ENCODE data around the gene E2F8. TPM values are rescaled to one million over a fixed set of nuclear protein-coding genes. Genes with fewer than 3 reads are reported as not detected.

Gene E2F8
- polyA plus RNA-seq, 1 donor from 2014 or later = 0.07 TPM

DNA sequence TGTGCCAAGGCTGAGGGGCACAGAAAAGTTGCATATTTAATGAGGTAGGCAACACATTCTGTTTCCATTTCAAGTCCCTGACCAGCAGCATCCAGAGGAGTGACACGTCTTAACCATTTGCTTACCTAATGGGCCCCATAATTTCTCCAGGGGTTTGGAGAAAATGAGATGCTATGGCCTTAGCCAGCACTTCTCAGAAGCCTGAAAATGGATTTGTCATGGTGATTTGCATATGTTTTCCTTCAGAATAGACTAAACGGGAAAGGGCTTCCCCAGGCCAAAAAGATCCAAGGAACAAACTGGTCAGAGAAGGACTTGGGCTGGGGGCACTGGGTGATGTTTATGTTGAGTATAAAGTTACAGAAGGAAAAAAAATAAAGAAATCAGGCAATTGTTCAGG lies 55.7 kb downstream of the E2F8 start:
- H3K9me3 ChIP-seq (ENCODE audit: low read length) = no peaks in the 10 kb centered on the region

GRCh38 chr11:19183646-19184045 lies 57.1 kb downstream of the E2F8 start:
- H3K9me2 ChIP-seq (ENCODE audit: insufficient read depth, low read length) = no peaks in the 10 kb centered on the region
- no peak overlapping the region for H3K4me2 ChIP-seq (ENCODE audit: low read length)
- H2AFZ ChIP-seq (ENCODE audit: low read depth, low read length) = no peak overlapping the region
- H3K79me2 ChIP-seq (replicated peaks; ENCODE audit: insufficient read depth, low read length) = no peaks in the 10 kb centered on the region
- H3K27me3 ChIP-seq (ENCODE audit: insufficient read depth, low read depth, low read length) = no peaks in the 10 kb centered on the region
- H4K20me1 ChIP-seq (ENCODE audit: insufficient read depth) = no peaks in the 10 kb centered on the region
- no peaks in the 10 kb centered on the region for H3K9me3 ChIP-seq (ENCODE audit: low read length)
- H3K4me3 ChIP-seq (ENCODE audit: low read length) = no peak overlapping the region
- no peak for TF ChIP-seq POLR2AphosphoS5 (IDR thresholded peaks at IDR 0.05)
- no peak for TF ChIP-seq EP300 (conservative IDR thresholded peaks at IDR 0.05; ENCODE audit: poor library complexity, severe bottlenecking)
- TF ChIP-seq RAD21 (conservative IDR thresholded peaks at IDR 0.05) = no peak
- no peak for TF ChIP-seq SMC3 (conservative IDR thresholded peaks at IDR 0.05; ENCODE audit: poor library complexity)
- no peak for TF ChIP-seq EZH2 (IDR thresholded peaks at IDR 0.05; ENCODE audit: borderline replicate concordance, insufficient read depth, low read length, poor library complexity, severe bottlenecking)
- TF ChIP-seq, protein P1, sequence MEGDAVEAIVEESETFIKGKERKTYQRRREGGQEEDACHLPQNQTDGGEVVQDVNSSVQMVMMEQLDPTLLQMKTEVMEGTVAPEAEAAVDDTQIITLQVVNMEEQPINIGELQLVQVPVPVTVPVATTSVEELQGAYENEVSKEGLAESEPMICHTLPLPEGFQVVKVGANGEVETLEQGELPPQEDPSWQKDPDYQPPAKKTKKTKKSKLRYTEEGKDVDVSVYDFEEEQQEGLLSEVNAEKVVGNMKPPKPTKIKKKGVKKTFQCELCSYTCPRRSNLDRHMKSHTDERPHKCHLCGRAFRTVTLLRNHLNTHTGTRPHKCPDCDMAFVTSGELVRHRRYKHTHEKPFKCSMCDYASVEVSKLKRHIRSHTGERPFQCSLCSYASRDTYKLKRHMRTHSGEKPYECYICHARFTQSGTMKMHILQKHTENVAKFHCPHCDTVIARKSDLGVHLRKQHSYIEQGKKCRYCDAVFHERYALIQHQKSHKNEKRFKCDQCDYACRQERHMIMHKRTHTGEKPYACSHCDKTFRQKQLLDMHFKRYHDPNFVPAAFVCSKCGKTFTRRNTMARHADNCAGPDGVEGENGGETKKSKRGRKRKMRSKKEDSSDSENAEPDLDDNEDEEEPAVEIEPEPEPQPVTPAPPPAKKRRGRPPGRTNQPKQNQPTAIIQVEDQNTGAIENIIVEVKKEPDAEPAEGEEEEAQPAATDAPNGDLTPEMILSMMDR (IDR thresholded peaks at IDR 0.05; ENCODE audit: poor library complexity, severe bottlenecking) = no peak
- TF ChIP-seq MXI1 (conservative IDR thresholded peaks at IDR 0.05; ENCODE audit: poor library complexity, severe bottlenecking) = no peak
- TF ChIP-seq, protein P2, sequence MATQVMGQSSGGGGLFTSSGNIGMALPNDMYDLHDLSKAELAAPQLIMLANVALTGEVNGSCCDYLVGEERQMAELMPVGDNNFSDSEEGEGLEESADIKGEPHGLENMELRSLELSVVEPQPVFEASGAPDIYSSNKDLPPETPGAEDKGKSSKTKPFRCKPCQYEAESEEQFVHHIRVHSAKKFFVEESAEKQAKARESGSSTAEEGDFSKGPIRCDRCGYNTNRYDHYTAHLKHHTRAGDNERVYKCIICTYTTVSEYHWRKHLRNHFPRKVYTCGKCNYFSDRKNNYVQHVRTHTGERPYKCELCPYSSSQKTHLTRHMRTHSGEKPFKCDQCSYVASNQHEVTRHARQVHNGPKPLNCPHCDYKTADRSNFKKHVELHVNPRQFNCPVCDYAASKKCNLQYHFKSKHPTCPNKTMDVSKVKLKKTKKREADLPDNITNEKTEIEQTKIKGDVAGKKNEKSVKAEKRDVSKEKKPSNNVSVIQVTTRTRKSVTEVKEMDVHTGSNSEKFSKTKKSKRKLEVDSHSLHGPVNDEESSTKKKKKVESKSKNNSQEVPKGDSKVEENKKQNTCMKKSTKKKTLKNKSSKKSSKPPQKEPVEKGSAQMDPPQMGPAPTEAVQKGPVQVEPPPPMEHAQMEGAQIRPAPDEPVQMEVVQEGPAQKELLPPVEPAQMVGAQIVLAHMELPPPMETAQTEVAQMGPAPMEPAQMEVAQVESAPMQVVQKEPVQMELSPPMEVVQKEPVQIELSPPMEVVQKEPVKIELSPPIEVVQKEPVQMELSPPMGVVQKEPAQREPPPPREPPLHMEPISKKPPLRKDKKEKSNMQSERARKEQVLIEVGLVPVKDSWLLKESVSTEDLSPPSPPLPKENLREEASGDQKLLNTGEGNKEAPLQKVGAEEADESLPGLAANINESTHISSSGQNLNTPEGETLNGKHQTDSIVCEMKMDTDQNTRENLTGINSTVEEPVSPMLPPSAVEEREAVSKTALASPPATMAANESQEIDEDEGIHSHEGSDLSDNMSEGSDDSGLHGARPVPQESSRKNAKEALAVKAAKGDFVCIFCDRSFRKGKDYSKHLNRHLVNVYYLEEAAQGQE (IDR thresholded peaks at IDR 0.05; ENCODE audit: borderline replicate concordance) = no peak
- TF ChIP-seq TAF1 (IDR thresholded peaks at IDR 0.05; ENCODE audit: low read depth) = no peak
- no peak overlapping the region for H3K27ac ChIP-seq (ENCODE audit: low read length)
- no peaks in the 10 kb centered on the region for H3K36me3 ChIP-seq (ENCODE audit: insufficient read depth, low read length)
- H3F3A ChIP-seq (ENCODE audit: insufficient read depth, low read length, poor library complexity, severe bottlenecking) = no peaks in the 10 kb centered on the region
- no peak overlapping the region for H3K9ac ChIP-seq (ENCODE audit: low read length)

More for the DNA sequence above, 55.7 kb downstream of the E2F8 start:
- Histone ChIP-seq H3K36me3 (ENCODE audit: insufficient read depth, low read length) (no peaks in the 10 kb centered on the region), H3K27ac (ENCODE audit: low read length) (no peak overlapping the region), H3K9me2 (ENCODE audit: insufficient read depth, low read length) (no peaks in the 10 kb centered on the region), H3K27me3 (ENCODE audit: insufficient read depth, low read depth, low read length) (no peaks in the 10 kb centered on the region), H3F3A (ENCODE audit: insufficient read depth, low read length, poor library complexity, severe bottlenecking) (no peaks in the 10 kb centered on the region), H4K20me1 (ENCODE audit: insufficient read depth) (no peaks in the 10 kb centered on the region), H3K4me2 (ENCODE audit: low read length) (no peak overlapping the region), H2AFZ (ENCODE audit: low read depth, low read length) (no peak overlapping the region), H3K79me2 (replicated peaks; ENCODE audit: insufficient read depth, low read length) (no peaks in the 10 kb centered on the region), H3K9ac (ENCODE audit: low read length) (no peak overlapping the region), H3K4me3 (ENCODE audit: low read length) (no peak overlapping the region)
- TF ChIP-seq EP300 (conservative IDR thresholded peaks at IDR 0.05; ENCODE audit: poor library complexity, severe bottlenecking) (no peak), EZH2 (IDR thresholded peaks at IDR 0.05; ENCODE audit: borderline replicate concordance, insufficient read depth, low read length, poor library complexity, severe bottlenecking) (no peak), SMC3 (conservative IDR thresholded peaks at IDR 0.05; ENCODE audit: poor library complexity) (no peak), MXI1 (conservative IDR thresholded peaks at IDR 0.05; ENCODE audit: poor library complexity, severe bottlenecking) (no peak), POLR2AphosphoS5 (IDR thresholded peaks at IDR 0.05) (no peak), RAD21 (conservative IDR thresholded peaks at IDR 0.05) (no peak), TAF1 (IDR thresholded peaks at IDR 0.05; ENCODE audit: low read depth) (no peak)
- TF ChIP-seq, protein P1 (IDR thresholded peaks at IDR 0.05; ENCODE audit: poor library complexity, severe bottlenecking) = no peak
- TF ChIP-seq, protein P2 (IDR thresholded peaks at IDR 0.05; ENCODE audit: borderline replicate concordance) = no peak

All from neural cell (in vitro differentiated cells).